HG03521 (cell line): Measurements from ENCODE around the gene KCNJ6.

Source experiments
- ATAC-seq: cut with Tn5 transposase; IDR thresholded peaks from one replicate; pipeline ENCODE4 v1.9.1; 2021; ENCODE audit warnings: mild to moderate bottlenecking, moderate library complexity; ENCODE audit not compliant: unreplicated experiment

KCNJ6 gene

GRCh38 chr21:37560385-37560784 lies 355.9 kb downstream of the KCNJ6 start:
- ATAC-seq, result no peak

GRCh38 chr21:37558676-37559211 lies 357.5 kb downstream of the KCNJ6 start:
- no peak for ATAC-seq
